HCT116 (cell line): ENCODE results near the gene SDC1.

Experiments
- CTCF ChIP-seq, 3 experiments: fragments of 200-600 bp in 1 of 3; sonication (generic) in 1 of 3; IDR thresholded peaks in 2 of 3; conservative IDR thresholded peaks in 1 of 3; 2 replicates each; pipeline ENCODE4 v1.5.1; 2012 to 2017; ENCODE audit warnings: low read depth in 2 of 3, low read length in 2 of 3, antibody characterized with exemption in 1 of 3, borderline replicate concordance in 1 of 3, control low read depth in 1 of 3, mild to moderate bottlenecking in 1 of 3, mixed read lengths in 1 of 3, mixed run types in 1 of 3, moderate library complexity in 1 of 3; ENCODE audit not compliant: insufficient read depth in 1 of 3
- EZH2 ChIP-seq: fragments of 200-600 bp; sonication (generic); IDR thresholded peaks from 2 replicates; pipeline ENCODE4 v1.6.1; 2017; ENCODE audit warnings: antibody characterized with exemption, mixed run types
- JUND ChIP-seq: IDR thresholded peaks from 2 replicates; pipeline ENCODE4 v1.6.1; 2012
- POLR2A ChIP-seq: IDR thresholded peaks from 2 replicates; pipeline ENCODE4 v1.7.0; 2011; ENCODE audit warnings: borderline replicate concordance; ENCODE audit not compliant: insufficient read depth, insufficient read length; ENCODE audit errors: extremely low read depth
- RAD21 ChIP-seq: IDR thresholded peaks from 2 replicates; pipeline ENCODE4 v1.6.1; 2012; ENCODE audit warnings: low read depth, mild to moderate bottlenecking
- SP1 ChIP-seq: IDR thresholded peaks from 2 replicates; pipeline ENCODE4 v1.6.1; 2012; ENCODE audit warnings: low read depth
- YY1 ChIP-seq: IDR thresholded peaks from 2 replicates; pipeline ENCODE4 v1.6.1; 2011; ENCODE audit warnings: low read length, low read depth, moderate library complexity, mild to moderate bottlenecking; ENCODE audit not compliant: insufficient replicate concordance; ENCODE audit errors: extremely low read depth

- TF ChIP-seq SP1 (no peak), YY1 (no peak), CTCF (IDR thresholded peaks at IDR 0.05 in 2 of 3, conservative IDR thresholded peaks at IDR 0.05 in 1 of 3; ENCODE audit: borderline replicate concordance in 1 of 3, insufficient read depth in 1 of 3, low read depth in 2 of 3, low read length in 2 of 3) (no peak), POLR2A (no peak), EZH2 (no peak), RAD21 (no peak), JUND (no peak)
These were observed 51.2 kb downstream of the SDC1 start for GRCh38 chr2:20173496-20174402.
